Measurements from ENCODE around the gene SLC25A34.

Gene SLC25A34

DNA sequence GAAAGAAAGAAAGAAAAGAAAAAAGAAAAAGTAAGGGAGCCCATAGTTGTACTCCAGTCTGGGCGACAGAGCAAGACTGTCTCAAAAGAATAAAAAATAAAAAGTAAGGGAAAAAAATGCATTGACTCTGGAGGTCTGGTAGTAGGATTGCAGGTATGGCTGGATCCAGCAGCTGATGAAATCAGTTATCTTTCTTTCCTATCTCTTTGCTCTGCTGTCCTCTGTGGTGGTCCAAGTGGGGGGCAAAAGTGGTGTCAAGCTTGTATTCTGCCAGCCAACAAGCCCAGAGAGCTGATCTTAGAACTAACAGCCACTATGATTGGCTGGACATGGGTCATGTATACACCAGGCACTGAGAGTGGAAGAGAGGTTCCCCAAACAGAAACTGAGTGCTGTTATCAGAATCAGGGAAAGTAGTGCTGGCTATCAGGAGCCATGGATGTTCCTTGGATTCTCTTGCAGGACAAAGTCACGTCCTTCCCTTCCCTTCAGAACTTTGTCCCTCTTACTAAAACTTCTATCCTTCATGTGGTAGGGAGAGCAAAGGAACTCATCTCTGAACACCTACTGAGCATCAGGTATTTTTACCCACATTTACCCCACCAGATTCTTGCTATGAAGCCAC lies 19.1 kb downstream of the SLC25A34 start:
- no peak for DNase-seq

DNA sequence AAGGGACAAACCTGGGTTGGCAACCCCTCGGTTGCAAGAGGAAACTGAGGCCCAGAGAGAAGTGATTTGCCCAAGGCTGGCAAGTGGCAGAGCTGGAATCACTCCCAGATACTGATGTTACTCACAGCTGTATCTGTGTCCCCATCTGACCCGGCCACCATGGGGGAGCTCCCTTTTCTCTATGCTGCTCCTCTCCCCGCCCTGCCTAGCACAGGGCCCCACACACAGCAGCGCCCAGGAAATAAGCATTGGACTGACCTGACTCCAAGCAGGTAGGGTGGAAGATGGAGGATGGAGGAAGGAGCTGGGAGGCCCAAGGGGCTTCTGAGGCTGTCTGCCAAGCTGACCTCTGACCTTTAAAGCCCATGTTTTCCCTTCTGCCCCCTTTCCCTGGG lies 19.6 kb downstream of the SLC25A34 start:
- DNase-seq, result no peak

DNA sequence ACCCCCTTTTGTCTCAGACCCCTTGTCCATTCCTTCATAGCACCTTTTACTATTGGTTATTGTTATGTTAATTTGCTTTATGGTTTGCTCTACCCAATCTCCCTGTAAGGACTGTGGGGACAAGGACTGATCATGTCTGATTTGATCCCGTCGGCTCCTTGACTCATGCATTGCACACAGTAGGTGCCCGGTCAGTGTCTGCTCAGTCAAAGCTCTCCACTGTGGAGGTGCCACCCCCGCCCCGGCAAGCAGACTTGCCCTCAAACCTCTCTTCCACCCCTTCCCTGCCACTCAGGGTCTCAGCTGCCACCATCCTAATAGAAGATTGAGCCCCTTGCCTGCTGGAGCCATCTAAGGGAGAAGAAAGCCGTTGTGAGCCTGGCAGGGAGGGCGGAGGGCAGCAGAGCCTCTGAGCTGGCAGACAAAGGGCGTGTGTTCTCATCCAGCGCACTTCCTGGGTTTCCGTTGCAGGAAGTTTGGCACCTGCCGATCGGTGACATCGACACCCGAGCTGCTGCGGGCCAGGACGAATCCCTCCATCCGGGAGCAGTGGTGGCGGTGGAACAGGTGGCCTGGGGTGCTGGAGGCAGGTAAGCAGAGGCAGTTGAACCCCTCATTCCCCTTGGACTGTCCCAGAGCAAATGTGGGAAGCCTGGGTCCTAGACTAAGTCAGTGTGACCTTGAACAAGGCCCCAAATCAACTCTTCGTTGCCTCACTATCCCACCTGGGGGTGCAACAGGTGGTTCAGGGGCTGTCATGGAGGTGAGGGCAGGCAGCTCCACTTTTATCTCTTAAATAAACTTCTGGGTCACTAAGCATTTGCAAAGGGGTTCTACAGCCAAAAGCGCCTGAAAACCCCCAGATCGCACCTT lies 20.3 kb downstream of the SLC25A34 start:
- DNase-seq, result no peak

DNA sequence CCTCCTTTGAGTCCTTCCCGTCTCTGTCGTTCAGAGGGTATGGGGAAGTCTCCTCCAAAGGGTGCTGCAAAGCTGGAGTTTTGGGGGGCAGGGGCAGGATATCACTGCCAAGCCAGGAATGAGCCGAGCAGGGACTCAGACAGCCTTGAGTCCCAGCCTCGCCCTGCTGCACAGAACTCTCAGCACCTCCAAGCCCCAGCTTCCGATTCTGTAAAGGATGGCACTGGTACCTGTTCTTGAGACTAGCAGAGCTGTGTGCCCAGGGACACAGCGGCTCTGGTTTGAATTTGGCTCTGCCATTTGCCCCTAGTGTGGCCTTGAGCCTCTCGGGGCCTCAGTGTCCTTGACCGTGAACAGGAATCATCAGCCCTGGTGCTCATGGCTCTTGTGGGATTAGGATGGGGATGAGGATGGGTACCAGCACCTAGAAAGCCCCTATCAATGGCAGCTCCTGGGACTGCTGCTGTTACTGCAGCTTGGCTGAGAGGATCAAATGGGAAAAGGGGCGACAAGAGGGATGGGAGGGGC lies 21.0 kb downstream of the SLC25A34 start:
- no peak for DNase-seq

DNA sequence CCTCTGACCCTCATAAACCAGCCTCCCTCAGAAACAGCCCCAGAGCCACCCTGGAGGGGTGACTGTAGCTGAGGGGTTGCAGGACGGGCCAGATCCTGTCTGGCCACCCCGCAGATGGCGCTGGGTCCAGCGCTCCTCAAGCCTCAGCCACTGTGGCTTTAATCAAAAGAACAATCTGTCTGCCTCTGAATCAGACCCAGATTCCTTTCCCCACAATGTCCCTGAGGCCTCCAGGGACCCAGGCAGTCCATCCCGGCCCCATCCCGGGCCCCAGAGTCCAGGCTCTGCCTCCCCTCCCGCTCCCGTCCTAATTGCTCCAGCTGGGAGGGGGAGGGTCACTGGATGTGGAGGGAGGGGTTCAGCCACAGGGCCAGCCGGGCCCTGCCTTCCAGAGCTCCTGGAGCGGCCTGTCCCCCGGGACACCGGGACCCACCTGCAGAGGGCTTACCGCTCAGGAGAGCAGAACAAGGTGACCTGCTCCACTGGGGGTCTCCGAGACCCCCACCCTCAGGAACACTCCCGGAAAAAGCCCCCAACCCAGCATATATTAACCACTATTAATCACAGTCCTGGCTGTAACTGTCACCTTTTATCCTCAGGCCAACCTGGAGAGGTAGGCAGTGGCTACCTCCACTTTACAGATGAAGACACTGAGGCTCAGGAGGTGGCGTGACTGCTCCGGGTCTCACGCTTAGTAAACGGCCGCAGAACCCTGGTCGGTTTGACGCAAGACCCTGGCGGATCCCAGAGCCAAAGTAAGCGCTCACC lies 21.7 kb downstream of the SLC25A34 start:
- DNase-seq, result no peak

DNA sequence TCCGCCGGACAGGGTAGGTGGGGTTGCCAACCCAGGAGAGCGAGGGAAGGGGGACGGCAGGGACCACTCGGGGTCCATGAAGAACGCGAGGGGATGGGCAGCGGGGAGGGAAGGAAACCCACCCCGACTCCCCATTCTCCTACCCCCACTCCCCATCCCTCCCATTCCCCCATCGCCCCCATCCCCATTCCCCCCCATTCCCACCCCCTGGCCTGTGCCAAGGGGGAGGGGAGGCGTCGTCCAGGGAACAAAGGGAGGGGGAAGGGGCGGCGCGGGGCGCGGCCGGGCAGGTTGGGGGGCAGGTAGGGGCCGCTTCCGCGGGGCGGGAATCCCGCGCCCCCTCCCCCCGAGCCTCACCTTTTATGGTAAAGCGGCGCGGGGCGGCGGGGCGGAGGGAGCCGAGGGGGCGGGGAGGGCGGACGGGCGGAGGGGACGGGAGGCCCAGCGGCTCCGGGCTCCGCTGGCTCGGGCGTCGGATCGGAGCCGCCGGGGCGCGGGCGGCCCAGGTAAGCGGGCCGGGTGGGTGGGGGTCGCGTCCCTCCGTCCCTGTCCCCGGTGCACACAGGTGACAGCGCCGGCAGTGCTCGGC lies 22.4 kb downstream of the SLC25A34 start, which contains the start of gene FBLIM1:
Gene FBLIM1, plus strand, starts transcription at position 453 of the 589 bp plus-strand sequence. CDS start 6,189 bp downstream, outside the sequence.
- DNase-seq, result no peak

DNA sequence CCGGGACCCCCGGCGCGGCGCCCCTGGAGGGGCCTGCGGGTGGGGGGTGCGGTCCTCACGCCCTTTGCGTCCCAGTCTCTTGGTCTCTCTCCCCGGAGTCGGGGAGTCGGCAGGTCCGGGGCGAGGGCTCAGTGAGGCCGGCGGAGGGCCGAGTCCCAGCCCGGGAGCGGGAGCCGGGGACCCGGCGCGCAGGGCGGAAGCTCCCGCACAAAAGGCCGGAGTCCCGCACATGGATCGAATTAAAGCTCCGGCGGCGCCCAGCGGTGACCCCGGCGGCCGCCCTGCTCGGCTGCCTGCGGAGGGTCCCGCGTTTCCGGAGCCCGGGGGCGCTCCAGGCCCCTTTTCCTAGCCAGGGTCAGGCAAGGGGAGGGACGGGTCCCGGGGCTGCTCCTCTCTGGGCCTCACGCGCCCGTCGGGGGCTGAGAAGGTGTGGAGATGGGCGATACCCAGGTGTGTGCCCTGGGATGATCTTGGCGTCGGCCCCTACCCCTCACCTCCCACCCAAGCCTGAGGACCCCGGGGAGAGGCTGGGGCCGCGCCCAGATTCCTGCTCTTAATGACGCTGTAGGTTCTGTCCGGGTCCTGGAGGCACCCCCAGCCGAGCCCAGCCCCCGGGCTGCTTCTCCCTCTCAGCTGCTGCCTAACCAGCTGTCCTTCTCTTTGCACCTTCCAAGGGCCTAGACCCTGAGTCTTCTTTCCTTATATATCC lies 23.0 kb downstream of the SLC25A34 start:
- DNase-seq, result no peak

DNA sequence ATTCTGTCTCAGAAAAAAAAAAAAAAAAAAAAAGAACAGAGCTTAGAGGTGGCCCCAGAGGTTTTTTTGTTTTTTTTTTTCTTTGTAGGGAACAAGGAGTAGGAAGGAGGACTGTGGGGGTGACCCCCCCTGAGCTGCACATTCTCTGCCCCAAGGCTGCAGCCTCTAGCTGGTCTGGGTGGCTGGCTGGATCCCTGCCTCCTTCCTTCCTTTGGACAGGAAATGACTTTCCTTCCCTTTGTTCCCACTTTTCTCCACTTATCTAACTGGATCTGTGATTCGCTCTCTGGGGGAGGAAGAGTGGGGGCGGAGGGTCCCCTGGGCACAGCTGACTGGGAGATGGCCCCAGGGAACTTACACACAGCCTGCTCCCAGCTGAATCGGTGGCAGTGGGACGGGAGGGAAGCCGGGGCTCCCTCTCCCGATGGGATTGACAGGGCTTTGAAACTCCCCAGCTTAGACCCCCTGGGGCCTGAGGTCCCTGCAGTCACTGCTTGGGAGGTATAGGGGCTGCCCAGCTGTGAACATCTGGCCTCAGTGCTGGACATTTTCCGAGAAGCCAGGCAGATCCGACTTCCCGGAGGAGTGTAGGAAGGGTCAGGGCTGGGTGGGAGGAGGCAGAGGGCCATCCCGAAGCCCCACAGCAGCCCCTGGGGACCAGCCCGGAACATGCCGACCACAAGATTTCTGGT lies 24.6 kb downstream of the SLC25A34 start:
- DNase-seq, result no peak

DNA sequence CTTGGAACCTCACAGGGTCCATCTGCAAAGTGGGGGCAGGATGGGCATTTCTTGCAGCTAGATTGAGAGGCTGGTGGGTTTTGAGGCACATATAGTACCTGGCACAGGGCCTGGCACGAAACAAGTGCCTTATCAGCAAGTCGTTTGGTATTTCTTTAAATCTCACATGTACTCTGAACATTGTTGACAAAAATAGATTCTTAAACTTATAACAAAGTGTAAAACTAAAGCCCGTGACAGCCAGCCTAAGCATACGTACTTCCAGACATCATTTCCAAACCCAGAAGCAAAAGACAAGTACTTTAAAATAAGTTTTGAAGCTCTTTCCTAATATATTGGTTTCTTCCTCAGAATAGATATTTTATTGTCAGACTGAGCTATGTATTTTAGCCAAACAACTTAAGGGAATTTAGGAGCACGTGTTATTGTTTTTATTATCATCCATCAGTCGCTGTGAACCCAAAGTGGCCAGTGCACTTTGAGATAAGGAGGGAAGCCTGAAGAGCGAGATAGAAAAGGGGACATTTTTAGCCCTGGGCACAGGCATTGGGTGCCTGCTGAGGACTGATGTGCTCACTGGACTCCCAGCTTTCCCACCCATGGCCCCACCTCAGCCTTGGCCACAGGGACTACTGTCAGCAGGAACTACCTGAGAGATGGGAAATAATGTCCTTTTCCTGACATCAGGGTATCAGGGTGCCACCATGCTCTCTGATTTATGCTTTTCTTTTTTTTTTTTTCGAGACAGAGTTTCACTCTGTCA lies 25.5 kb downstream of the SLC25A34 start:
- no peak for DNase-seq

DNA sequence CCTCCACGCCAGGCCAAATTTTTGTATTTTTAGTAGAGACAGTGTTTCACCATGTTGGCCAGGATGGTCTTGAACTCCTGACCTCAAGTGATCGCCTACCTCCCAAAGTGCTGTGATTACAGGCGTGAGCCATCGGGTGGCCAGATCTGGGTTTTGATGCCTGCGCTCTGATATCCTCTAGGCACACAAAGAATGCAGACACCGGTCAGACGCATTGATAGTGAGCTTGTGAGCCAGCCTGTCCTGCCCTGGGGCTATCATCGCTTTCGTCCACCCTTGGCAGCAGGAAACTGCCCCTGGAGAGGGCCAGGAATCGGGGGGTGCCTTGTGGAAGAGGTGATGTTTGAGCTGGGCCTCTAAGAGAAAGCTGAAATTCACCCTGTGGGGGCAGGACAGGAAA lies 26.5 kb downstream of the SLC25A34 start:
- DNase-seq, result no peak

DNA sequence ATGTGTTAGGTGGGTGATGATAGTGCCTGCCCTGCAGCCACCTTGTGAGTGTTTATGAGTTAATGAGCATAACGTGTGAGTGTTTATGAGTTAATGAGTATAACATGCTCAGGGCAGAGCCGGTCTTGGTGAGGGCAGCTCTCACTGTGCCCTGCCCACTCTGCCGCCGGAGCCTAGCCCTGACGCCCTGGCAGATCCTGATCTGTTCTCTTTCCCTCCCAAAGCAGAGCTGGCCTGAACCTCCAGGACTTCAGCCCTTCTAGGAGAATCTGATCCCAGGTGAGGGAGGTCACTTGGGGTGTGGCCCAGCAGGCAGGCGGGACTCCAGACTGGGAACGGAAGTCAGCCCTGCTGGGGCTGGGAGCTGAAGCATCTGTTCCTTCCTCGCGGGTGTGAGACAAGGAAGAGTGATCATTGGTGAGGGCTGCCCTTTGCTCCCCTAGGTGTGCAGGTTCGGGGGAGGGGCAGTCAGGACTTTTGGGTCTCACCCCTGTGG lies 28.3 kb downstream of the SLC25A34 start:
- DNase-seq, result no peak

DNA sequence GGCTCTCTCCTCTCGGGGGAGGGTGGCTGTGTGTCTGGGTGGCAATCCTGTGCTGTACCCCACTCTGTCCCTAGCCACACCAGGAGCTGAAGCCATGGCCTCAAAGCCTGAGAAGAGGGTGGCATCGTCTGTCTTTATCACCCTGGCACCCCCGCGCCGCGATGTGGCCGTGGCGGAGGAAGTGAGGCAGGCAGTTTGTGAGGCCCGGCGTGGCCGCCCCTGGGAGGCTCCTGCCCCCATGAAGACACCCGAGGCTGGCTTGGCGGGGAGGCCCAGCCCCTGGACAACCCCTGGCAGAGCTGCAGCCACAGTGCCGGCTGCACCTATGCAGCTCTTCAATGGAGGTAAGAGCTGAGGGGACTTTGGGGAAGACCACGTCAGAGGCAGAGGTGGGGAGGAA lies 28.8 kb downstream of the SLC25A34 start:
- DNase-seq, result no peak

DNA sequence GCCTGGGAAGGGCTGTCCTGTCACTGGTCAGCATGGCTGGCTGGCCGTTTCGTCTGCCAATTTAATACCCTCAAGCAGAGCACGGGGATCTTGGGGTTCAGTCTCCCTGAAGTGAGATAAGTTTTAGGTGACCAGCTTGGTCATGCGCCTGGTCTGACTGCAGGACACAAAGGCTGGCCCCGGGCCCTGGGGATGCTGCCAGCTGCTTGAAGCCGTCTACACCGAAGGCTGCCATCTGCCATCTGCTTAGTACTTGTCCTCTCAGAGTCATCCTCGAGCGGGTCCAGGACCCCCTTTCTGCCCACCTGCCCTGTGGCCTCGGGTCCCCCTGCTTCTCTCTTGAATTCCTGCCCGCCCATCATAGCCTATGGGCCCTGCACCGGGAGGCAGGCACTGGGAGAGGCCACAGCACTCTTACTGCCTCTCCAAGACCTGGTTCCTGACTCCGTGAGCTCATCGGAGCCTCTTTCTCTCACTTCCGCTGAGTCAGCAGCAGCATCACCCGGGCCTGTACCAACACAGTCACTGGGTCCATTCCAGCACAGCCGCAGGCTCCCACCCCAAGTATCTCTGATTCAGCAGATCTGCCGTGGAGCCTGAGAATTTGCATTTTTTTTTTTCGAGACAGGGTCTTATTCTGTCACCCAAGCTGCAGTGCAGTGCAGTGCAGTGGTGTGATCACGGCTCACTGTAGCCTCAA lies 29.6 kb downstream of the SLC25A34 start:
- DNase-seq, result no peak

DNA sequence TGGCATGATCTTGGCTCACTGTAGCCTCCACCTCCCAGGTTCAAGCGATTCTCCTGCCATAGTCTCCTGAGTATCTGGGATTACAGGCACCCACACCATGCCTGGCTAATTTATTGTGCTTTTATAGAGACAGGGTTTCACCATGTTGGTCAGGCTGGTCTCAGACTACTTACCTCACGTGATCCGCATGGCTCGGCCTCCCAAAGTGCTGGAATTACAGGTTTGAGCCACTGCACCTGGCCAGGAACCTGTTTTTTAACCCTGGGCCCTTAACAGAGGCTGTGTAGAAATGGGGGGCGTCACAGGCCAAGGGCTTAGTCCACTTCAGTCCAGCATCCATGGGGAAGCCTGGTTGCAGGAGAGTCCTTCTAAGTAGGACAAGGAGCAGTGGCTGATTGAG lies 31.9 kb downstream of the SLC25A34 start:
- no peak for DNase-seq

DNA sequence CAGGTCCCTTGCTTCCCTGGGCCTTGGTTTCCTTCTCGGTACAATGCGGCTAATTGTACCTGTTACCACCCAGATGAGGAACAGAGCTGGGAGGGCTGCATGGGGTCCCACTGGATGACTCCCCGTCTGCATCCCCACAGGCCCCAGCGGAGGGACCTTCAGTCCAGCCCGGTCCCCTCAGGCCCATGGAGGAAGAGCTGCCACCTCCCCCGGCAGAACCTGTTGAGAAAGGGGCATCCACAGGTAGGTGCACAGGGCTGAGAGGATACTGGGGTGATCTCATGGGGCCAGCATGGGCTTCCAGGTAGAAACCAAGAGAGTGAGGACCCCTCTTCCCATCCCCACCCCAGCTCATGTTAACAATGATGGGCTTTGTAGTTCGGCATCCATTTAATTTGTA lies 32.3 kb downstream of the SLC25A34 start:
- no peak for DNase-seq

DNA sequence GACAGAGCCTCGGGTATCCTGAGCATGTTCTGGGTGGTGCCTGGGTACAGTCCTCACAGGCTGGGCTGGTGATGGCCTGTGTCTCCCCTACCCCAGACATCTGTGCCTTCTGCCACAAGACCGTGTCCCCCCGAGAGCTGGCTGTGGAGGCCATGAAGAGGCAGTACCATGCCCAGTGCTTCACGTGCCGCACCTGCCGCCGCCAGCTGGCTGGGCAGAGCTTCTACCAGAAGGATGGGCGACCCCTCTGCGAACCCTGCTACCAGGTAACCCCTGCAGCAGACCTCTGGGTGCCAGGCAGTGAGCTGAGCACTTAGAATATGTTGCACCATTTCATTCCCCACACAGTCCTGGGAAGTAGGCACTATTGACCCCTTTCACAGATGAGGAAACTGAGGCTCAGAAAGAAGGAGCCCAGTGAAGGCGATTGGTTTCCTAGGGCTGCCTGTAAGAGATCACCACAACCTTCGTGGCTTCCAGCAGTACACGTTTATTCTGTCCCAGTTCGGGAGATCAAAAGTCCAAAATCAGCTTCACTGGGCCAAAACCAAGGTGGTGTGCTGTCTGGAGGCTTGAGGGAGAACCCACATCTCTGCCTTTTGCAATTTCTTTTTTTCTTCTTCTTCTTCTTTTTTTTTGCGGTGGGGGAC lies 34.4 kb downstream of the SLC25A34 start:
- DNase-seq, result no peak

DNA sequence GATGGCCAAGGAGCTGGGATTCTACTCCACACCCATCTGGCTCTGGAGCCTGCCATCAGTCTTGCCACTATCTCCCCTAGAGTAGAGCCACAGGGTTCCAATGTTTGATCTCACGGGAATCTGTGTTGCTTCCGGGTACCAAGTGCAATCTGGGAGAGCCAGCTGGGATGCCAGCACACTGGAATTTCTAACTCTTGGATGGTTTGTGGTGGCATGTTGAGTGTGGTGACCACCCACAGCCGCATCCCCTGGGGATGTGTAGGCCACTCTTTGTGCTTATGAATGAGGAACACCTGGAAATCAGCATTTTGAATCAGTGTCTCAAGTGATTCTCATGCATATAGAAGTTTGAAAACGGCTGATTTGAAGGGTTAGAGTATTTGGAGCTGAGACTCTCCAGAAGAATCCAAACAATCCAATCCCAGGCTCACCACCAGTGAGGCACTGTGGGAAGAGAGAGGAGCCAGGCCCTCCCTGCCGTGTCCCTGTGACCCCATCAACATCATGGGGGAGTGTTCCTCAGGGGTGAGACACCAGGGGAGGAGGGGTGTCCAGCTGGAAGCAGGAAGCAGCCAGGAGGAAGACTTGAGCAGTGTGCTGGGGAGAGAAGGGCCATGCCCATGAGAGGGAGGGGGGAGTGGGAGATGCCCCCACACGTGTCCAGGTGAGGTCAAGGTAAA lies 35.9 kb downstream of the SLC25A34 start:
- DNase-seq, result no peak

DNA sequence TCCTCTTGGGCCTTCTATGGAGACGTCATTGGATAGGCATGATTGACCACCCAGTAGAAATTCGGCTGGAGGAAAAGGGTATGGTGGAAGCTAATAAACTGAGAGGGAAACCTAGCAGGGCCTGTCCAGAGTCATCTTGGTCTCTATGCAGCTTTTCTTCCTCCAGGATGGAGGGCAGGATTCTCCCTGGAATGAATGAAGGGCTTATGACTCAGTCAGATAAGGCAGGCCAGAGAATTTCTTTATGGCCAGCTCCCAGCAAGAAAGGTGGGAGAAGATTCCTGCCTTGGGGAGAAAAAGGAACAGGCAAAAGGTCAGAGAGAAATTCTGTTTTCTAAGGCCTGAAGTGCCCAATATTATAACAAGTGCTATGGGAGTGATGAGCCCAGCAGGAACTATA lies 39.6 kb downstream of the SLC25A34 start:
- no peak for DNase-seq
